Breast epithelium (tissue), 3 donors: ENCODE data around the gene HPD.
"Not testable (repeated sequence)": the region's sequence is repeated elsewhere in the genome, so short reads cannot be mapped to it uniquely, and the experiment has no call there.

ENCODE experiments used
- CTCF ChIP-seq, 3 donors: fragments of 450-650 bp; IDR thresholded peaks; one replicate each; pipeline ENCODE4 v1.5.1; 2016 to 2017; ENCODE audit warnings: antibody characterized with exemption in 3 of 3, mild to moderate bottlenecking in 3 of 3, moderate library complexity in 3 of 3
- POLR2A ChIP-seq: fragments of 450-650 bp; IDR thresholded peaks from one replicate; pipeline ENCODE4 v1.6.1; 2016; ENCODE audit warnings: antibody characterized with exemption, mild to moderate bottlenecking, moderate library complexity

GRCh38 chr12:121869229-121869628 lies 10.6 kb upstream of the HPD start:
- not testable (repeated sequence) for TF ChIP-seq POLR2A; CTCF (IDR thresholded peaks at IDR 0.05)
